K562 (cell line): Measurements from ENCODE around the gene SYT17. TPM values are rescaled to one million over a fixed set of nuclear protein-coding genes. Genes with fewer than 3 reads are reported as not detected.

Source experiments
- ATAC-seq: fragments of 200-7000 bp; cut with Tn5 transposase; 3 replicates; pipeline ENCODE4 v1.9.1; 2020; ENCODE audit warnings: moderate library complexity
- BruUV-seq: library from RNA; stranded (reverse); fragments of 400-500 nt; replicated peaks from 2 replicates; lab custom pipeline; 2021; lab: Mats Ljungman, UMichigan
- CTCF ChIA-PET: fragments of 300-600 bp; formaldehyde crosslinking; extraction: SDS; loops from one replicate; lab custom pipeline; 2021; ENCODE audit warnings: low intra/inter-chr PET ratio; lab: Yijun Ruan, JAX
- POLR2A ChIA-PET: fragments of 300-600, 350-650 bp; sonication (Branson Sonifier 250); formaldehyde crosslinking; extraction: SDS; loops from one replicate; lab custom pipeline; 2021; ENCODE audit warnings: antibody characterized with exemption, inconsistent platforms; lab: Yijun Ruan, JAX
- DNase-seq, 4 experiments: peaks; one replicate each; pipeline versions ENCODE4 v3.0.0 to v3.0.0-alpha.2; 2011 to 2018; ENCODE audit warnings: low spot score in 3 of 4, mixed read lengths in 3 of 4; ENCODE audit errors: extremely low read depth in 1 of 4
- FAIRE-seq: peaks from 2 replicates; lab custom pipeline; 2011; peaks lifted over from hg19 to GRCh38; lab: Jason Lieb, UNC
- H2AFZ ChIP-seq: 2 replicates; pipeline ENCODE4 v1.6.0; 2011; ENCODE audit warnings: low read depth, low read length, control low read depth, inconsistent platforms
- H3K27ac ChIP-seq: fragments of 200-600 bp; 3 replicates; pipeline ENCODE4 v1.8.0; 2011; ENCODE audit warnings: low read depth, mild to moderate bottlenecking, control low read depth, inconsistent platforms, low read length, moderate library complexity, mixed read lengths; ENCODE audit errors: extremely low read depth
- H3K27me3 ChIP-seq, 2 experiments: fragments of 300-600 bp in 1 of 2; 2 replicates in 1 of 2; 3 replicates in 1 of 2; pipeline versions ENCODE4 v1.6.0 to v1.8.0; 2011; ENCODE audit warnings: inconsistent platforms in 2 of 2, low read length in 2 of 2, mild to moderate bottlenecking in 1 of 2, mixed read lengths in 1 of 2, moderate library complexity in 1 of 2; ENCODE audit not compliant: control insufficient read depth in 2 of 2, insufficient read depth in 2 of 2
- H3K36me3 ChIP-seq: fragments of 300-600 bp; 3 replicates; pipeline ENCODE4 v1.8.0; 2011; ENCODE audit warnings: mild to moderate bottlenecking, low read length, inconsistent platforms; ENCODE audit not compliant: control insufficient read depth, insufficient read depth
- H3K4me1 ChIP-seq, 2 experiments: fragments of 200-600 bp in 1 of 2; replicated peaks in 1 of 2; 2 replicates in 1 of 2; 3 replicates in 1 of 2; pipeline versions ENCODE4 v1.5.1 to v1.8.0; 2011; ENCODE audit warnings: inconsistent platforms in 2 of 2, low read length in 2 of 2, mild to moderate bottlenecking in 1 of 2, mixed read lengths in 1 of 2, moderate library complexity in 1 of 2; ENCODE audit not compliant: control insufficient read depth in 2 of 2, insufficient read depth in 2 of 2
- H3K4me2 ChIP-seq: 2 replicates; pipeline ENCODE4 v1.6.1; 2011; ENCODE audit warnings: low read length, control low read depth, inconsistent platforms, mixed read lengths; ENCODE audit not compliant: insufficient read depth
- H3K4me3 ChIP-seq: fragments of 200-600 bp; sonication (generic), shearing (Covaris generic); 2 replicates; pipeline ENCODE4 v1.5.1; 2016; ENCODE audit warnings: control low read depth, inconsistent platforms
- H3K79me2 ChIP-seq: fragments of 200-600 bp; 3 replicates; pipeline ENCODE4 v1.8.0; 2011; ENCODE audit warnings: low read length, inconsistent platforms; ENCODE audit not compliant: control insufficient read depth, insufficient read depth
- H3K9ac ChIP-seq, 2 experiments: 2 replicates each; pipeline versions ENCODE4 v1.6.0 to v1.6.1; 2011; ENCODE audit warnings: low read depth in 2 of 2, low read length in 2 of 2, control low read depth in 1 of 2, inconsistent platforms in 1 of 2, mild to moderate bottlenecking in 1 of 2, mixed read lengths in 1 of 2; ENCODE audit not compliant: insufficient read depth in 1 of 2
- H3K9me1 ChIP-seq: one replicate; pipeline ENCODE4 v1.6.0; 2011; ENCODE audit warnings: inconsistent platforms, mild to moderate bottlenecking, low read length, moderate library complexity; ENCODE audit not compliant: control insufficient read depth, insufficient read depth
- H3K9me3 ChIP-seq: replicated peaks from 2 replicates; pipeline ENCODE4 v1.5.1; 2011; ENCODE audit warnings: low read depth, low read length, inconsistent platforms; ENCODE audit not compliant: control insufficient read depth, insufficient read depth
- H4K20me1 ChIP-seq: replicated peaks from 2 replicates; pipeline ENCODE4 v1.6.1; 2011; ENCODE audit warnings: low read length, inconsistent platforms, mixed read lengths; ENCODE audit not compliant: control insufficient read depth, insufficient read depth
- CHD1 ChIP-seq: fragments of 200-600 bp; sonication (generic); IDR thresholded peaks from one replicate; pipeline ENCODE4 v1.6.1; 2012; ENCODE audit warnings: mild to moderate bottlenecking, moderate library complexity, low read length, inconsistent platforms
- CREM ChIP-seq: IDR thresholded peaks from 2 replicates; pipeline ENCODE4 v1.6.1; 2014; ENCODE audit warnings: antibody characterized with exemption, low read depth
- EHMT2 ChIP-seq: fragments of 450-650 bp; IDR thresholded peaks from 2 replicates; pipeline ENCODE4 v1.6.1; 2018; ENCODE audit warnings: antibody characterized with exemption
- HDAC2 ChIP-seq: fragments of 450-650 bp; IDR thresholded peaks from 2 replicates; pipeline ENCODE4 v1.6.1; 2016; ENCODE audit warnings: mild to moderate bottlenecking
- MIER1 ChIP-seq: fragments of 450-650 bp; IDR thresholded peaks from 2 replicates; pipeline ENCODE4 v1.6.1; 2016; ENCODE audit warnings: antibody characterized with exemption, mild to moderate bottlenecking, low read depth
- NFIC ChIP-seq: fragments of 450-650 bp; IDR thresholded peaks from 2 replicates; pipeline ENCODE4 v1.6.1; 2017; ENCODE audit warnings: mild to moderate bottlenecking, inconsistent platforms
- ZSCAN32 ChIP-seq: fragments of 450-650 bp; formaldehyde crosslinking; IDR thresholded peaks from 2 replicates; pipeline ENCODE4 v1.4.0; 2020; ENCODE audit warnings: mild to moderate bottlenecking, moderate library complexity
- WGBS: fragments of 100-300 bp; shearing (Covaris generic); methylation state at CpG from one replicate; pipeline ENCODE4 v1.1.6; 2016; ENCODE audit warnings: low coverage, mixed read lengths; ENCODE audit not compliant: insufficient coverage; ENCODE audit errors: missing lambda C conversion rate; 5-methylcytosine and 5-hydroxymethylcytosine counted together
- in situ Hi-C: fragments of 300-500 bp; cut with MboI; formaldehyde crosslinking; loops from 4 replicates; pipeline ENCODE4 v1.15.0; 2018; ENCODE audit warnings: inconsistent platforms, mixed read lengths
- intact Hi-C: fragments of 100-400 bp; cut with micrococcal nuclease; formaldehyde crosslinking; loops from 2 replicates; pipeline ENCODE4 v1.14.2; 2022
- polyA plus RNA-seq, 8 experiments: library from polyadenylated mRNA; depleted of rRNA in 4 of 8; stranded (reverse) in 5 of 8; unstranded in 3 of 8; fragments of >200 nt; fragmentation: Nextera tagmentation in 2 of 8; fragmentation: Illumina TruSeq in 1 of 8; extraction: Ambion mirVana in 2 of 8; extraction: Trizol in 1 of 8; gene quantifications; 2 replicates each; pipeline versions ENCODE4 v1.2.1 to v1.2.3, GENCODE V29; 2011 to 2014; ENCODE audit warnings: inconsistent platforms in 1 of 8, missing spikeins in 1 of 8
- total RNA-seq, 7 experiments: library from RNA; depleted of rRNA in 6 of 7; stranded (reverse); fragments of >200 nt in 6 of 7; fragmentation: Illumina TruSeq in 2 of 7; extraction: Trizol in 2 of 7; gene quantifications; 2 replicates each; pipeline versions ENCODE4 v1.2.1 to v1.2.3, GENCODE V29; 2011 to 2021; ENCODE audit warnings: low replicate concordance in 1 of 7
- TF ChIP-seq, protein P1 (sequence below): fragments of 200-800 bp; sonication (Bioruptor generic); IDR thresholded peaks from 2 replicates; pipeline ENCODE4 v1.6.1; 2017; ENCODE audit warnings: missing genetic modification characterization, missing compliant biosample characterization
- TF ChIP-seq, protein P2 (sequence below), 2 experiments: fragments of 450-650 bp; formaldehyde crosslinking in 1 of 2; IDR thresholded peaks; 2 replicates each; pipeline versions ENCODE4 v1.4.0 to v1.6.1; 2014 to 2020; ENCODE audit warnings: mild to moderate bottlenecking in 2 of 2, borderline replicate concordance in 1 of 2, low read depth in 1 of 2

SYT17 gene
- total and polyA plus RNA-seq, 9 of the 15 experiments (the other 6 are each of a cell fraction or from before 2014, with no cell fraction given), result not detected

DNA sequence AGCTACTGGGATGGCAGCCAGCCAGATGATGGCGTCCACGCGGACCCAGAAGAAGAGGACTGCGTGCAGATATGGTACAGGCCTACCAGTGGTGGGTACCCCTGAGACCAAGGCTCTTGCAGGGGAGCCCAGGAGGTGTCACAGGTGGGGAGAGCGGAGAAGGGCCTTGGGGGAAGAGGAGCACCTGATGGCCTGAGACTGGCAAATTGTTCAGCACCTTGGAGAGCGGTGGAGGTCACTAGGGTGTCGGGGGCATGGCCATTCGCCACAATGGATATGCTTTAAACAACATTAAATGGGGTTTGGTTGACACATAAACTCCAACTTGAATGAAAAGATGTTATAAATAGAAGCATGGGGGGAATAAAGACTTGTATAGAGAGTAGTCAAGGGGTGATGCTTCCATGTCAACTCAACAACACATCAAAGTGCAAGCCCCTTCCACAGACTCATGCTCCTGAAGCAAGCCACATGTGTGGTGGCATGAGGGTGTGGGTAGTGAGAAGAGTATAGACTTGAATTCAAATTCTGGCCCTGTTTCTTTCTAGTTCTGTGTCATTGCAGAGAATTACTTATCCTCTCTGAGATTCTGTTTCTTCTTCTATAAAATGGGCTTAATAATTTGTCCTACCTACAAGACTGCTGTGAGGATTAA lies 139.7 kb downstream of the SYT17 start:
- no TSS peak for BruUV-seq
- CTCF ChIA-PET, result no interaction called here
- Histone ChIP-seq H3K4me1 (no peaks in the 10 kb centered on the region), H2AFZ (no peak overlapping the region), H3K9me1 (no peaks in the 10 kb centered on the region), H3K9ac (no peak overlapping the region), H4K20me1 (0 out of 2 replicates have a peak, but pooled peaks cover 8% of the 10 kb centered on the region), H3K36me3 (no peaks in the 10 kb centered on the region), H3K79me2 (no peaks in the 10 kb centered on the region), H3K9me3 (no peaks in the 10 kb centered on the region), H3K27me3 (no peaks in the 10 kb centered on the region), H3K4me3 (no peak overlapping the region), H3K27ac (no peak overlapping the region), H3K4me2 (no peak overlapping the region)
- peak; percentile 47; the same call in 1 of the 2 replicates for TF ChIP-seq HDAC2
- TF ChIP-seq, protein P1, sequence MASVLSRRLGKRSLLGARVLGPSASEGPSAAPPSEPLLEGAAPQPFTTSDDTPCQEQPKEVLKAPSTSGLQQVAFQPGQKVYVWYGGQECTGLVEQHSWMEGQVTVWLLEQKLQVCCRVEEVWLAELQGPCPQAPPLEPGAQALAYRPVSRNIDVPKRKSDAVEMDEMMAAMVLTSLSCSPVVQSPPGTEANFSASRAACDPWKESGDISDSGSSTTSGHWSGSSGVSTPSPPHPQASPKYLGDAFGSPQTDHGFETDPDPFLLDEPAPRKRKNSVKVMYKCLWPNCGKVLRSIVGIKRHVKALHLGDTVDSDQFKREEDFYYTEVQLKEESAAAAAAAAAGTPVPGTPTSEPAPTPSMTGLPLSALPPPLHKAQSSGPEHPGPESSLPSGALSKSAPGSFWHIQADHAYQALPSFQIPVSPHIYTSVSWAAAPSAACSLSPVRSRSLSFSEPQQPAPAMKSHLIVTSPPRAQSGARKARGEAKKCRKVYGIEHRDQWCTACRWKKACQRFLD (CRISPR knock-in tag), result peak; percentile 38; the same call in 1 of the 2 replicates
- peak; percentile 95 for TF ChIP-seq MIER1
- TF ChIP-seq CREM, result peak; percentile 16; the same call in 1 of the 2 replicates
- peak; percentile 98 for TF ChIP-seq EHMT2
- TF ChIP-seq NFIC, result peak; percentile 34
- TF ChIP-seq ZSCAN32, result no peak
- TF ChIP-seq, protein P2, sequence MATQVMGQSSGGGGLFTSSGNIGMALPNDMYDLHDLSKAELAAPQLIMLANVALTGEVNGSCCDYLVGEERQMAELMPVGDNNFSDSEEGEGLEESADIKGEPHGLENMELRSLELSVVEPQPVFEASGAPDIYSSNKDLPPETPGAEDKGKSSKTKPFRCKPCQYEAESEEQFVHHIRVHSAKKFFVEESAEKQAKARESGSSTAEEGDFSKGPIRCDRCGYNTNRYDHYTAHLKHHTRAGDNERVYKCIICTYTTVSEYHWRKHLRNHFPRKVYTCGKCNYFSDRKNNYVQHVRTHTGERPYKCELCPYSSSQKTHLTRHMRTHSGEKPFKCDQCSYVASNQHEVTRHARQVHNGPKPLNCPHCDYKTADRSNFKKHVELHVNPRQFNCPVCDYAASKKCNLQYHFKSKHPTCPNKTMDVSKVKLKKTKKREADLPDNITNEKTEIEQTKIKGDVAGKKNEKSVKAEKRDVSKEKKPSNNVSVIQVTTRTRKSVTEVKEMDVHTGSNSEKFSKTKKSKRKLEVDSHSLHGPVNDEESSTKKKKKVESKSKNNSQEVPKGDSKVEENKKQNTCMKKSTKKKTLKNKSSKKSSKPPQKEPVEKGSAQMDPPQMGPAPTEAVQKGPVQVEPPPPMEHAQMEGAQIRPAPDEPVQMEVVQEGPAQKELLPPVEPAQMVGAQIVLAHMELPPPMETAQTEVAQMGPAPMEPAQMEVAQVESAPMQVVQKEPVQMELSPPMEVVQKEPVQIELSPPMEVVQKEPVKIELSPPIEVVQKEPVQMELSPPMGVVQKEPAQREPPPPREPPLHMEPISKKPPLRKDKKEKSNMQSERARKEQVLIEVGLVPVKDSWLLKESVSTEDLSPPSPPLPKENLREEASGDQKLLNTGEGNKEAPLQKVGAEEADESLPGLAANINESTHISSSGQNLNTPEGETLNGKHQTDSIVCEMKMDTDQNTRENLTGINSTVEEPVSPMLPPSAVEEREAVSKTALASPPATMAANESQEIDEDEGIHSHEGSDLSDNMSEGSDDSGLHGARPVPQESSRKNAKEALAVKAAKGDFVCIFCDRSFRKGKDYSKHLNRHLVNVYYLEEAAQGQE (IDR thresholded peaks at IDR 0.05; ENCODE audit: borderline replicate concordance), result peak; percentile 98
- TF ChIP-seq, protein P2 (CRISPR knock-in tag; IDR thresholded peaks at IDR 0.05; ENCODE audit: low read depth), result peak; percentile 92
- no peak for TF ChIP-seq CHD1
- peak; percentile 35 to 50 (median 41) for DNase-seq
- ATAC-seq, result peak; percentile 63; the same call in 2 of the 3 replicates
- intact Hi-C loops (no loop called here), in situ Hi-C loops (no loop called here)
- 10% methylated on average over 8 of the region's 8 CpGs for WGBS
- POLR2A ChIA-PET, result interaction anchor here (0.9 kb wide), 1 partner anchor 53 kb away, joined by 3 read pairs; no protein-coding TSS in a partner anchor
- no peak for FAIRE-seq
